ENCODE data around the gene ITGB6. TPM values are rescaled to one million over a fixed set of nuclear protein-coding genes. Genes with fewer than 3 reads are reported as not detected.

The ITGB6 gene
- total RNA-seq, 4 donors from 2014 or later: 11.1 to 17.2 (median 13.4) TPM

GRCh38 chr2:160141912-160142311 is 58.2 kb downstream of the ITGB6 start:
- Histone ChIP-seq H3K27me3 (no peaks in the 10 kb centered on the region), H3K4me1 (peaks cover 3 to 6% of the 10 kb centered on the region in 2 donors), H3K4me3 (replicated peaks in 1 of 3) (no peak overlapping the region), H3K27ac (no peak overlapping the region), H3K36me3 (no peaks in the 10 kb centered on the region), H3K9me3 (no peaks in the 10 kb centered on the region)
- WGBS, 2 donors: 85 to 96% methylated on average over 3 of the region's 3 CpGs
- no peak for DNase-seq
- TF ChIP-seq POLR2A (IDR thresholded peaks at IDR 0.05): no peak
- no peak for TF ChIP-seq CTCF (IDR thresholded peaks at IDR 0.05)
- intact Hi-C loops (cut with DNase I): no loop called here

GRCh38 chr2:160141419-160141818 is 58.7 kb downstream of the ITGB6 start:
- no peaks in the 10 kb centered on the region for H3K9me3 ChIP-seq
- WGBS, 2 donors: 77 to 87% methylated on average over 4 of the region's 4 CpGs
- intact Hi-C loops (cut with DNase I): no loop called here
- no peak overlapping the region for H3K4me3 ChIP-seq (replicated peaks in 1 of 3)
- no peaks in the 10 kb centered on the region for H3K36me3 ChIP-seq
- H3K4me1 ChIP-seq: peaks cover 3 to 6% of the 10 kb centered on the region in 2 donors
- TF ChIP-seq POLR2A (IDR thresholded peaks at IDR 0.05) (no peak), CTCF (IDR thresholded peaks at IDR 0.05) (no peak)
- no peaks in the 10 kb centered on the region for H3K27me3 ChIP-seq
- DNase-seq: no peak
- no peak overlapping the region for H3K27ac ChIP-seq

- H3K27me3 ChIP-seq: no peaks in the 10 kb centered on the region
- 78 to 88% methylated on average over 4 of the region's 4 CpGs for WGBS, 2 donors
These were observed 59.6 kb downstream of the ITGB6 start for GRCh38 chr2:160140471-160140870.

GRCh38 chr2:160139991-160140390 is 60.1 kb downstream of the ITGB6 start:
- intact Hi-C loops (cut with DNase I): no loop called here
- H3K4me1 ChIP-seq: peaks cover 3 to 6% of the 10 kb centered on the region in 2 donors
- TF ChIP-seq CTCF (IDR thresholded peaks at IDR 0.05) (no peak), POLR2A (IDR thresholded peaks at IDR 0.05) (no peak)
- no peaks in the 10 kb centered on the region for H3K27me3 ChIP-seq
- 88 to 91% methylated on average over 1 of the region's 1 CpG for WGBS, 2 donors
- H3K9me3 ChIP-seq: no peaks in the 10 kb centered on the region
- H3K4me3 ChIP-seq (replicated peaks in 1 of 3): no peak overlapping the region
- no peak overlapping the region for H3K27ac ChIP-seq
- no peak for DNase-seq
- no peaks in the 10 kb centered on the region for H3K36me3 ChIP-seq

More at GRCh38 chr2:160140471-160140870, 59.6 kb downstream of the ITGB6 start:
- no peak for DNase-seq
- TF ChIP-seq POLR2A (IDR thresholded peaks at IDR 0.05) (no peak), CTCF (IDR thresholded peaks at IDR 0.05) (no peak)
- H3K4me3 ChIP-seq (replicated peaks in 1 of 3): no peak overlapping the region
- no peaks in the 10 kb centered on the region for H3K36me3 ChIP-seq
- H3K27ac ChIP-seq: no peak overlapping the region
- H3K4me1 ChIP-seq: peaks cover 3 to 6% of the 10 kb centered on the region in 2 donors
- intact Hi-C loops (cut with DNase I): no loop called here
- no peaks in the 10 kb centered on the region for H3K9me3 ChIP-seq

- Histone ChIP-seq H3K4me1 (peaks cover 0 to 3% of the 10 kb centered on the region in 2 donors), H3K27me3 (no peaks in the 10 kb centered on the region), H3K27ac (no peak overlapping the region), H3K36me3 (no peaks in the 10 kb centered on the region), H3K9me3 (no peaks in the 10 kb centered on the region), H3K4me3 (replicated peaks in 1 of 3) (no peak overlapping the region)
- no peak for DNase-seq
- TF ChIP-seq POLR2A (IDR thresholded peaks at IDR 0.05) (no peak), CTCF (IDR thresholded peaks at IDR 0.05) (no peak)
- intact Hi-C loops (cut with DNase I): no loop called here
These were observed 60.7 kb downstream of the ITGB6 start for GRCh38 chr2:160139350-160139749.

All from thyroid gland (tissue), 4 donors.